GM23338 (cell line): ENCODE results near the gene IPPK. TPM values are rescaled to one million over a fixed set of nuclear protein-coding genes. Genes with fewer than 3 reads are reported as not detected.

Experiments
- ATAC-seq: fragments of 200-7000 bp; cut with Tn5 transposase; 3 replicates; pipeline ENCODE4 v1.9.1; 2020
- DNase-seq: peaks from one replicate; pipeline ENCODE4 v3.0.0-alpha.2; 2015; ENCODE audit warnings: low spot score
- H2AFZ ChIP-seq: fragments of 200-600 bp; sonication (generic); 2 replicates; pipeline ENCODE4 v1.8.0; 2016; ENCODE audit warnings: antibody characterized with exemption, mild to moderate bottlenecking, moderate library complexity
- H3F3A ChIP-seq: fragments of 200-600 bp; sonication (generic); replicated peaks from 2 replicates; pipeline ENCODE4 v1.8.0; 2017; ENCODE audit warnings: antibody characterized with exemption, mixed run types, low read depth
- H3K27ac ChIP-seq: fragments of 200-600 bp; sonication (generic); 2 replicates; pipeline ENCODE4 v1.6.1; 2016; ENCODE audit warnings: low read depth
- H3K27me3 ChIP-seq: fragments of 200-600 bp; sonication (generic); 2 replicates; pipeline ENCODE4 v1.8.0; 2016; ENCODE audit warnings: mild to moderate bottlenecking, mixed run types, moderate library complexity; ENCODE audit not compliant: insufficient read depth
- H3K36me3 ChIP-seq: fragments of 200-600 bp; sonication (generic); 2 replicates; pipeline ENCODE4 v1.8.0; 2016; ENCODE audit warnings: mild to moderate bottlenecking; ENCODE audit not compliant: insufficient read depth
- H3K4me1 ChIP-seq: fragments of 200-600 bp; sonication (generic); 2 replicates; pipeline ENCODE4 v1.8.0; 2016; ENCODE audit warnings: mild to moderate bottlenecking, moderate library complexity; ENCODE audit not compliant: insufficient read depth
- H3K4me2 ChIP-seq: fragments of 200-600 bp; sonication (generic); 2 replicates; pipeline ENCODE4 v1.7.1; 2017; ENCODE audit warnings: mixed run types
- H3K4me3 ChIP-seq: fragments of 200-600 bp; sonication (generic); 2 replicates; pipeline ENCODE4 v1.6.1; 2016; ENCODE audit warnings: mixed run types
- H3K79me2 ChIP-seq: fragments of 200-600 bp; sonication (generic); replicated peaks from 2 replicates; pipeline ENCODE4 v1.8.0; 2017; ENCODE audit warnings: mild to moderate bottlenecking; ENCODE audit not compliant: insufficient read depth
- H3K9me2 ChIP-seq: fragments of 200-600 bp; sonication (generic); 2 replicates; pipeline ENCODE4 v1.8.0; 2017; ENCODE audit not compliant: insufficient read depth
- H4K20me1 ChIP-seq: fragments of 200-600 bp; sonication (generic); replicated peaks from 2 replicates; pipeline ENCODE4 v1.8.0; 2017; ENCODE audit warnings: mild to moderate bottlenecking; ENCODE audit not compliant: insufficient read depth
- H3K27ac Mint-ChIP-seq: 2 replicates; pipeline ENCODE4 v1.8.0; 2020; ENCODE audit warnings: inconsistent platforms, mild to moderate bottlenecking, moderate library complexity, mixed read lengths
- H3K27me3 Mint-ChIP-seq: 3 replicates; pipeline ENCODE4 v1.8.0; 2022; ENCODE audit warnings: low read depth, mild to moderate bottlenecking, moderate library complexity, mixed read lengths, inconsistent platforms; ENCODE audit not compliant: insufficient read depth, poor library complexity
- H3K36me3 Mint-ChIP-seq: 3 replicates; pipeline ENCODE4 v1.8.0; 2021; ENCODE audit warnings: low read depth, mild to moderate bottlenecking, inconsistent platforms, moderate library complexity, mixed read lengths
- H3K4me1 Mint-ChIP-seq: 3 replicates; pipeline ENCODE4 v1.8.0; 2020; ENCODE audit warnings: mild to moderate bottlenecking, inconsistent platforms, mixed read lengths
- H3K4me3 Mint-ChIP-seq: 3 replicates; pipeline ENCODE4 v1.8.0; 2021; ENCODE audit warnings: moderate library complexity, mild to moderate bottlenecking, inconsistent platforms, mixed read lengths
- H3K9me3 Mint-ChIP-seq: 3 replicates; pipeline ENCODE4 v1.8.0; 2020; ENCODE audit warnings: moderate library complexity, mild to moderate bottlenecking, inconsistent platforms, mixed read lengths
- CREB1 ChIP-seq: fragments of 250-450 bp; sonication (Bioruptor Pico); IDR thresholded peaks from 2 replicates; pipeline ENCODE4 v1.5.0; 2020; ENCODE audit warnings: low read depth, mild to moderate bottlenecking, moderate library complexity
- CTCF ChIP-seq, 2 experiments: fragments of 200-600 bp in 1 of 2; sonication (generic) in 1 of 2; conservative IDR thresholded peaks; 2 replicates each; pipeline versions ENCODE4 v1.5.1 to v1.6.1; 2016 to 2017; ENCODE audit warnings: antibody characterized with exemption in 2 of 2, low read depth in 2 of 2, mild to moderate bottlenecking in 2 of 2, moderate library complexity in 1 of 2
- POLR2AphosphoS5 ChIP-seq: IDR thresholded peaks from 2 replicates; pipeline ENCODE4 v1.6.1; 2016; ENCODE audit warnings: antibody characterized with exemption, low read depth
- REST ChIP-seq: IDR thresholded peaks from one replicate; pipeline ENCODE4 v1.6.1; 2018; ENCODE audit warnings: antibody characterized with exemption; ENCODE audit not compliant: unreplicated experiment
- ZNF331 ChIP-seq: fragments of 250-450 bp; sonication (Bioruptor Pico); IDR thresholded peaks from 2 replicates; pipeline ENCODE4 v1.5.0; 2020; ENCODE audit warnings: low read depth, mild to moderate bottlenecking, moderate library complexity
- polyA plus RNA-seq: library from polyadenylated mRNA; unstranded; fragments of >200 nt; fragmentation: Nextera tagmentation; extraction: Ambion mirVana; gene quantifications from 2 replicates; pipeline ENCODE4 v1.2.1, GENCODE V29; 2016
- total RNA-seq: library from RNA; depleted of rRNA; stranded (reverse); fragments of >200 nt; shearing (Covaris generic); gene quantifications from 2 replicates; pipeline ENCODE4 v1.2.3, GENCODE V29; 2014

Gene IPPK
- total and polyA plus RNA-seq, 2 experiments from 2014 or later: 6.5 to 17.5 TPM

DNA sequence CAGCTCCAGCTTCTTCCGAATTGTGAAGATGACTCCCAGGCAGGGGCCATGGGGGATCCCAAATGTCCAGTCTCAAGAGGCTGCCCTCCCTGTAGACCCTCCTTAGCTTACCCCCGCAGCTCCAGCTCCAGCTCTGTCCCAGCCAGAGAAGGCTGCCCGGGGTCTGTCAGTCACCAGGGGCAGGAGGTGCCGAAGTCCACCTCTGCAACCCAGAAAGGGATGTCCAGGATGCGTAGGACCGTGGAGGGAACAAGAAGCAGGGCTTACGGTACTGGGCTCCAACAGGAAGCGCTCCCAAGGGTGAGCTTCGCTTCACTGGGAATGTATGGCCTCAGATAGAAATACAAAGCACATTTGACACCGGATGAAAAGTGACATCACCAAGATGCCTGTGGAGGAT is 6.0 kb downstream of the IPPK start:
- peaks cover 83% of the 10 kb centered on the region for H3K79me2 ChIP-seq
- H3K27me3 ChIP-seq: no peaks in the 10 kb centered on the region
- Mint-ChIP-seq H3K27me3 (peaks cover 4% of the 10 kb centered on the region), H3K9me3 (no peaks in the 10 kb centered on the region), H3K36me3 (peaks cover 4% of the 10 kb centered on the region; the same call in 1 of the 3 replicates), H3K4me1 (peaks cover 38% of the 10 kb centered on the region), H3K4me3 (no peak overlapping the region), H3K27ac (no peak overlapping the region)
- no peaks in the 10 kb centered on the region for H3K36me3 ChIP-seq
- no peak overlapping the region for H3K4me2 ChIP-seq
- no peak overlapping the region for H3K4me3 ChIP-seq
- H4K20me1 ChIP-seq: peaks cover 12% of the 10 kb centered on the region
- ATAC-seq (no peak), DNase-seq (no peak)
- TF ChIP-seq POLR2AphosphoS5: no peak
- TF ChIP-seq REST: no peak
- no peak overlapping the region for H3K27ac ChIP-seq
- peaks cover 13% of the 10 kb centered on the region; the same call in 1 of the 2 replicates for H3K4me1 ChIP-seq
- no peaks in the 10 kb centered on the region for H3K9me2 ChIP-seq
- H3F3A ChIP-seq: no peaks in the 10 kb centered on the region
- H2AFZ ChIP-seq: no peak overlapping the region

GRCh38 chr9:92663126-92663525 is 6.8 kb downstream of the IPPK start:
- Histone ChIP-seq H3K4me2 (no peak overlapping the region), H3K79me2 (peaks cover 74% of the 10 kb centered on the region), H3K36me3 (no peaks in the 10 kb centered on the region), H3K9me2 (no peaks in the 10 kb centered on the region), H3K27ac (no peak overlapping the region), H3K4me1 (peaks cover 12% of the 10 kb centered on the region; the same call in 1 of the 2 replicates), H3K27me3 (no peaks in the 10 kb centered on the region), H3K4me3 (no peak overlapping the region), H2AFZ (no peak overlapping the region), H4K20me1 (peaks cover 7% of the 10 kb centered on the region; the same call in 1 of the 2 replicates), H3F3A (no peaks in the 10 kb centered on the region)
- Mint-ChIP-seq H3K4me1 (peaks cover 32% of the 10 kb centered on the region), H3K27me3 (peaks cover 3% of the 10 kb centered on the region), H3K36me3 (peaks cover 7% of the 10 kb centered on the region), H3K4me3 (no peak overlapping the region), H3K9me3 (no peaks in the 10 kb centered on the region), H3K27ac (no peak overlapping the region)
- DNase-seq: no peak
- TF ChIP-seq CTCF (conservative IDR thresholded peaks at IDR 0.05; ENCODE audit: low read depth in 2 of 2) (no peak), CREB1 (CRISPR knock-in tag) (no peak), ZNF331 (no peak)
- ATAC-seq: no peak
